ENCODE measurements around the gene RECQL5.

- TF ChIP-seq CTCF (conservative IDR thresholded peaks at IDR 0.05; ENCODE audit: low read length) (no peak), EZH2phosphoT487 (IDR thresholded peaks at IDR 0.05; ENCODE audit: borderline replicate concordance, low read depth, low read length) (no peak)
Observed at GRCh38 chr17:75605790-75606189, 61.2 kb downstream of the RECQL5 start.
